ENCODE results near the gene ACSM2B.
"Not testable (repeated sequence)": the region's sequence is repeated elsewhere in the genome, so short reads cannot be mapped to it uniquely, and the experiment has no call there.

ACSM2B gene

GRCh38 chr16:20576145-20576544, at the start of gene ACSM2B:
ACSM2B (minus strand) TSS chr16:20576367; CDS start chr16:20564845, 11,522 bp downstream.
- DNase-seq (ENCODE audit: low spot score) = not testable (repeated sequence)

GRCh38 chr16:20624882-20625807, 49.0 kb upstream of the ACSM2B start:
- no peak for DNase-seq (ENCODE audit: low spot score)

GRCh38 chr16:20624205-20624604, 48.0 kb upstream of the ACSM2B start:
- DNase-seq (ENCODE audit: low spot score) = no peak

DNA sequence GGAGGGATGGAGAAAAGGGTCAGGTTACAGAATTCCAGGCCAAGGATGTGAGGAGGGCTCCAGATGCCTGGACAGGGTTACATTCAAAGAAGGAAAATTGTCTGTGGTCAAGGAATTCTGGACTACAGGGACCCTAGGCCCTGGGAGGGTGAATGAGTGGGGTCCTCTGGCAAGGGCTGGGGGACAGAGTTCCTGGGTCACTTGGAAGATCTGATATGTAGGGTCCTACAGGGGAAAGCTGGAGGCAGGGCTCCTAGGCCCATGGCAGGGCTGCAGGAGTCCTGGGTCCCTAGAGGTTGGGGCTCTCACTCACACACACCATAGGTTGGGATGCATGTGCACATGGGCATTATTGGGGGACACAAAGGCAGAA, 46.3 kb upstream of the ACSM2B start:
- DNase-seq (ENCODE audit: low spot score) = no peak

DNA sequence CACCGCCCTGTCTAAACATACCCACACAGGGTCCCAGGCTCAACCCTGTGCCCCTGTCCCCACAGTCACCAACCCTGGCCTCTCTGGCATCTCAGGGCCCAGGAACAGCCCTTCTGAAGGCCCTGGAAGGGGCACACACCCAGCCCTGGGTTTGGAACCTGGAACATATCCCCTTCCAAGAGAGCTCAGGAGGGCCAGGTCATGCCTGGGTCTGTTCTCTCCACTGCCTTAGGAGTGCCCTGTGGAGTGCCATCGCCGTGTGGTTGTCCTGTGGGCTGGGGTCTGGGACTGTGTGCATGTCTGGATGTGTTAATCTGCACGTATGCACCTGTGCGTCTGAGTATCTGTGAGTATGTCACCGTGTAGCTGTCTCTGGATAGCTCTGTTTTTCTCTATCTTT, 45.2 kb upstream of the ACSM2B start:
- DNase-seq (ENCODE audit: low spot score) = no peak

DNA sequence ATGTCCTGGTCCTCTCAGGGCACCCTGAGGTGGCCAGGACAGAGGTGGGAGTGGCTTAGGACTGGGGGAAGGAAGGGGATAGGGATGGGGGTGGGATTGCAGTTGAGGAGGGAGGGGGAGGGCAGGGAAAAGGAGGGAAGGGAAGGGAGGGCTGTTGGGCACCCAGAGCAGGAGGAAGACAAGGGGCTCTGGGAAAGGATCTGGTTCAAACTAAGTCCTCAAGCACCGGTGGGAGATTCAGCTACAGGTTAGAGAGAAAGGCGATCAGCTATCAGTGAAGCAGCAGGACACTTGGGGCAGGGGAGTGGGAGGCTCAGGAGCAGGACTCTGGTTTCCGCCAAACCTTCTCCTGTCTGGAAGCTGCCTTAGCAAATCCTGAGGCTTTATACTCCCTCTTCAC, 44.6 kb upstream of the ACSM2B start:
- DNase-seq (ENCODE audit: low spot score) = no peak

GRCh38 chr16:20620003-20620402, 43.8 kb upstream of the ACSM2B start:
- no peak for DNase-seq (ENCODE audit: low spot score)

GRCh38 chr16:20617271-20617670, 41.1 kb upstream of the ACSM2B start:
- no peak for DNase-seq (ENCODE audit: low spot score)

DNA sequence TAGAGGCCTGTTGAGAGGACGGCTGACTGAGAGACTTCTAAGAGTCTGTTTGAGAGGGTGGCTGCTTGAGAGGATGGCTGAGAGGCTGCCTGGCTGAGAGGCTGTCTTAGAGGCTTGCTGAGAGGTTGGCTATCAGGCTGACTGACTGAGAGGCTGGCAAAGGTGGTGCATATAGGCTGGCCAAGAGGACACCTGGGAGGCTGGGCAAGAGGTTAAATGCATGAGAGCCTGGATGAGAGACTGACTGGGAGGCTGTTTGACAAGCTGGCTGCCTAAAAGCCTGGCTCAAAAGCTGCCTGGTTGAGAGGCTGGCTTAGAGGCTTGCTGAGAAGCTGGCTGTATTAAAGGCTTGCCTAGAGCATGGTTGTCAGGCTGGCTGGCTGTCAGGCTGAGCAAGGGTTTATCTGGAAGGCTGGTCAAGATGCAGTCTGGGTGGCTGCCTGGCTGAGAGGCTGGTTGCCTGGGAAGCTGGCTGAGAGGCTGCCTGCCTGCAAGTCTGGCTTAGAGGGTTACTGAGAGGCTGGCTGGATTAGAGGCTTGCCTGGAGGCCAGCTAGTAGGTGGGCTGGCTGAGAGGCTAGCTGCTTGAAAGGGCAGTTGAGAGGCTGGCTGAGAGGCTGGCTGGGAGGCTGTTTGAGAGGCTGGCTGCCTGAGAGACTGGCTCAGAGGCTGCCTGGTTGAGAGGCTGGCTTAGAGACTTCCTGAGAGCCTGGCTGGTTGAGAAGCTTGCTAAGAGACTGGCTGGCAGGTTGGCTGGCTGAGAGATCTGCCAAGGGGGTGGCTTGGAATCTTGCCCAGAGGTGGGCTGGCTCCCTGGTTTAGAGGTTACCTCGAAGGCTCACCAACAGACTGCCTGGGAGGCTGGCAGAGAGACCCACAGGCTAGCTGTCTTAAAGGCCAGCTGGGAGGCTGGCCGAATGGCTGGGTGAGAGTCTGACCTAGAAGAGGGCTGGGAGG, 38.3 kb upstream of the ACSM2B start:
- no peak for DNase-seq (ENCODE audit: low spot score)

- no peak for DNase-seq (ENCODE audit: low spot score)
Measured at GRCh38 chr16:20613481-20614185, 37.5 kb upstream of the ACSM2B start.

DNA sequence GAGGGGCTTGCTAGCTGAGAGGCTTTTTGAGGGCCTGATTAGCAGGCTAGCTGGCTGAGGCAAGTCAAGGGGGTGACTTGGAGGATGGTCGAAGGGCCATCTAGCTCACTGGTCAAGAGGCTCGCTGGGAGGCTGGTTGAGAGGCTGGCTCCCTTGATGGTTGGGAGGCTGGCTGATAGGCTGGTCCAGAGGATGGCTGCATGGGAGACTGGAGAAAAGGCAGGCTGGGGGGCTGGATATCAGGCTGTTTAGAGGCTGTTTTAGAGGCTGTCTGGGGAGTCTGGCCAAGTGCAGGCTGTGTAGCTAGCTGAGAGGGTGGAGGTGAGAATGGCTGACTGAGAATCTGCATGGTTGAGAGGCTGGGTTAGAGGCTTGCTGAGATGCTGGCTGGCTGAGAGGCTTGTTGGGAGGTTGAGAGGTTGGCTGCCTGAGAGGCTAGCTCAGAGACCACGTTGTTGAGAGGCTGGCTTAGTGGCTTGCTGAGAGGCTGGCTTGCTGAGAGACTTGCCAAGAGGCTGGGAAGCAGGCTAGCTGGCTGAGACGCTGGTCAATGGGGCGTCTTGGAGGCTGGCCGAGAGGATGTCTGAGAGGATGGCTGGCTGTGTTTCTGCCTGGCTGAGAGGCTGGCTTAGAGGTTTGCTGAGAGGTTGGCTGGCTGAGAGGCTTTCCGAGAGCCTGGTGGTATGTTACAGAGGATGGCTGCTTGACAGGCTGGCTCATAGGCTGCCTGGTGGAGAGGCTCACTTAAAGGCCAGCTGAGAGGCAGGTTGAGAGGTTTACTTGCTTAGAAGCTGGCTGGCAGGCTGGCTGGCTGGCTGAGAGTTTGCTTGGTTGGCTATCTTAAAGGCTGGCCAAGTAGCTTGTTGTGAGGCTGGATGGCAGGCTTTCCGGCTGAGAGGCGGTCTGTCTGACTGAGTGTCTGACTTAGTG, 36.6 kb upstream of the ACSM2B start:
- no peak for DNase-seq (ENCODE audit: low spot score)

- no peak for DNase-seq (ENCODE audit: low spot score)
Measured at GRCh38 chr16:20611975-20612481, 35.9 kb upstream of the ACSM2B start.

DNA sequence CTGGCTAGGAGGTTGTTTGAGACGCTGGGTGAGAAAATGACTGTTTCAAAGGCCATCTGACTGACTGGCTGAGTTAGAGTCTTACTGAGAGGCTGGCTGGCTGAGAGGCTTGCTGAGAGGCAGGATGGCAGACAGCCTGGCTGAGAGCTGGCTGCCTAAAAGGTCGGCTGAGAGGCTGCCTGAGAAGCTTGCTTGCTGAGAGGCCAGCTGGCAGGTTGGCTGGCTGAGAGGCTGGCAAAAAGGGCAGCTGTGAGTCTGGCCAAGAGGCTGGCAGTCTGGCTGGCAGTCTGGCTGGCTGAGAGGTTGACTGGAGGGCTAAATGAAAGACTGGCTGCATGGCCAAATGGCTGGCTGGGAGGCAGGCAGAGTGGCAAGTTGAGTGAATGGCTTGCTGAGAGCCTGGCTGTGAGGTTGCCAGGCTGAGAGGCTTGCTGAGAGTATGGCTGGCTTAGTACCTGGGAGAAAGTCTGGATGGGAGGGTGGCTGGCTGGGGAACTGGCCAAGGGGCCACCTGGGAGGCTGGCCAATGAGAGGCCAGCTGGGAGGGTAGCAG, 35.3 kb upstream of the ACSM2B start:
- no peak for DNase-seq (ENCODE audit: low spot score)

DNA sequence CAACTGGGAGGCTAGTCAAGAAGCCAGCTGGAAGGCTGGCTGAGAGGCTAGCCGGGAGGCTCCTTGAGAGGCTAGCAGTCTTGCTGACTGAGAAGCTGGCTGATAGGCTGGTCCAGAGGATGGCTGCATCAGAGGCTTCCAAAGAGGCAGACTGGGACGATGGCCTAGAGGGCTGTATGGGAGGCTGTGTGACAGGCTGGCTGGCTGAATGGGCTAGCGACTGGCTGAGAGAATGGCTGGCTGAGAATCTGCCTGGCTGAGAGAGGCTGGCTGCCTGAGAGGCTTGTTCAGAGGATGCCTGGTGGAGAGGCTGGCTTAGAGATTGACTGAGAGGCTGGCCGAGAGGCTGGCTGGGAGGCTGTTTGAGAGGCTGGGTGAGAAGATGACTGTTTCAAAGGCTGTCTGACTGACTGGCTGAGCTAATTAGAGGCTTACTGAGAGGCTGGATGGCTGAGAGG, 34.8 kb upstream of the ACSM2B start:
- DNase-seq (ENCODE audit: low spot score) = no peak

DNA sequence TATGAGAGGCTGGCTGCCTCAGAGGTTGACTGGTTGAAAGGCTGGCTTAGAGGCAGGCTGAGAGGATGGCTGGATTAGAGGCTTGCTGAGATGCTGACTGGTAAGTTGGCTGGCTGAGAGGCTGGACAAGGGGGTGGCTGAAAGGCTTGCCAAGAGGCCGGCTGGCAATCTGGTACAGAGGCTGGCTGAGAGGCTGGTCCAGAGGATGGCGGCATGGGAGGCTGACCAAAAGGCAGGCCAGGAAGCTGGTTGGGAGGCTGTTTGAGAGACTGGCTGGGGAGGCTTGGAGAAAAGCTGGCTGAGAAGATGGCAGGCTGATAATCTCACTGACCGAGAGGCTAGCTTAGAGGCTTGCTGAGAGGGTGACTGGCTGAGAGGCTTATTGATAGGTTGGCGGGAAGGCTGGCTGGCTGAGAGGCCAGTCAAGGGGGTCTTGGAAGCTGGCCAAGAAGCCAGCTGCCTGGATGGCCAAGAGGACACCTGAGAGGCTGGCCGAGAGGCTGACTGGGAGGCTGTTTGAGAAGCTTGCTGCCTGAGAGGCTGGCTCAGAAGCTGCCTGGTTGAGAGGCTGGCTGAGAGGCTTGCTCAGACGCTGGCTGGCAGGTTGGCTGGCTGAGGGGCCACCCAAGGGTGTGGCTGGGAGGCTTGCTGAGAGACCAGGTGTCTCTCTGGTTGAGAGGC, 34.2 kb upstream of the ACSM2B start:
- no peak for DNase-seq (ENCODE audit: low spot score)

DNA sequence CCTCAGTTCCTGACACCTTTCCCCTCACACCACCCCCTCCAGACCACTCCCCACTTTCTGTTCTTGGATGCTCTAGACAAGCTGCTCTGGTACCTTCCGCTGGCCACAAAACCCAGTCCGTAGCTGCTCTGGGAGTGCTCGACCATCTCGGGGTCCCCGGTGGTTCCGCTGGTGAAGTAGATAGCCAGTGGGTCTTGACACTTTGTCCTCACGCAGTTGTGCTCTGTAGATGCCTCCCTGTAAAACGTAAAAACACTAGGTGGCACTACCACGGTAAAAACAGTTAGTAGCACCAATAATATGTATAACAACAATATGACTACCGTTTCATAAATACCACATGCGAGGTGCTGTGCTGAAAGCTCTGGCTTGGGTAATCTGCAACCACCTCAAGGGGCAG, 26.0 kb upstream of the ACSM2B start:
- peak; percentile 10 for DNase-seq (ENCODE audit: low spot score)

GRCh38 chr16:20599475-20599874, 23.3 kb upstream of the ACSM2B start:
- not testable (repeated sequence) for DNase-seq (ENCODE audit: low spot score)

DNA sequence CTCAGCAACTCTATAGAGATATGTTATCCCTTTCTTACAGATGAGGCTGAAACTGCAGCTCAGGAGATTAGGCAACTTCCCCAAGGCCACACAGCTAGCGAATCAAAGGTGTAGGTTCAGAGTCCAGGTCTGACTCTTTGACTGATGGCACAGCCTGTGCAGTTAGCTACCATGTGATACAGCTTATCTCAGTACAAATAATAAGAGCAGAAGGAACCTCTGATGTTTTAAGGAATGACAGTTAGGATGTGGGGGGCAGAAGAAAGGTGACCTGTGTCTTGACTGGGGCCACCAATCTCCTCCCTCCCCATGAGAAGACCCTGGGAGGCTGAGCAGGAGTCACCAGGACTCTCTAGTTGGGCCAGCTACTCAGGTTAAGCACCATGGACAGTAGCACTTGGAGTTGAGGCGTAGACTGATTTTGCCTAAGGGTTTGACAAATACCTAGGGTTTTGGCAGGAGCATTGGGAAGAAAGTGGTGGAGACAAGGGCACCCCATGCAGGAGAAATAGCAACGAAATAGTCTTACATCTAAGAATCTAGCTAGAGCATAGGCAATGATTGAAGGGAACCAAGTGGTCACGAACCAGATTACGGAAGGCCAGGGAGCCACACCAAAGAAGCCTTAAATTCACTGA, 22.8 kb upstream of the ACSM2B start:
- DNase-seq (ENCODE audit: low spot score) = no peak

DNA sequence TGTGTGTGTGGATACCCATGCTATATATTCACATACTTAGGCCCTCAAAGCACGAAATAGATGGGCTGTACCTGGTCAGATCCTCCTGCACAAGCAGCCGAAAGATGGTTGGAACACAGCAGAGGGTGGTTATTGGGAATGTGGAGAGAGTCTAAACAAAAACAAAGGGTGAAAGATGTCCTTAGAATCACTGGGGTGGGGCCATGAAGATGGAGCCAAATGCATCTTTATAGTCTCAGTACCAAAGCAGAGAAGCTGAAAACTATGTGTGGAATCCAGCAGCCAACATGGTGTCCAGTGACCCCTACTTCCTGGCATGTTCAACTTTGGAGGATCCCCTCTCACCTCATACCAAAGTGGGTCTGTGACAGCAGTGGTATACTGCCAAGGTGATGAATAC, 19.5 kb upstream of the ACSM2B start:
- not testable (repeated sequence) for DNase-seq (ENCODE audit: low spot score)

Measured in hematopoietic multipotent progenitor cell treated with erythropoietin and hydrocortisone succinate and interleukin-3 and kit ligand, for 15 days (in vitro differentiated cells).